GM21619 (cell line): ENCODE results near the gene FAU.
A peak's percentile ranks its signal among the peaks of the same experiment; 100 is the strongest.

ENCODE experiments used
- ATAC-seq: cut with Tn5 transposase; IDR thresholded peaks from one replicate; pipeline ENCODE4 v1.9.1; 2021; ENCODE audit not compliant: unreplicated experiment

Gene FAU

DNA sequence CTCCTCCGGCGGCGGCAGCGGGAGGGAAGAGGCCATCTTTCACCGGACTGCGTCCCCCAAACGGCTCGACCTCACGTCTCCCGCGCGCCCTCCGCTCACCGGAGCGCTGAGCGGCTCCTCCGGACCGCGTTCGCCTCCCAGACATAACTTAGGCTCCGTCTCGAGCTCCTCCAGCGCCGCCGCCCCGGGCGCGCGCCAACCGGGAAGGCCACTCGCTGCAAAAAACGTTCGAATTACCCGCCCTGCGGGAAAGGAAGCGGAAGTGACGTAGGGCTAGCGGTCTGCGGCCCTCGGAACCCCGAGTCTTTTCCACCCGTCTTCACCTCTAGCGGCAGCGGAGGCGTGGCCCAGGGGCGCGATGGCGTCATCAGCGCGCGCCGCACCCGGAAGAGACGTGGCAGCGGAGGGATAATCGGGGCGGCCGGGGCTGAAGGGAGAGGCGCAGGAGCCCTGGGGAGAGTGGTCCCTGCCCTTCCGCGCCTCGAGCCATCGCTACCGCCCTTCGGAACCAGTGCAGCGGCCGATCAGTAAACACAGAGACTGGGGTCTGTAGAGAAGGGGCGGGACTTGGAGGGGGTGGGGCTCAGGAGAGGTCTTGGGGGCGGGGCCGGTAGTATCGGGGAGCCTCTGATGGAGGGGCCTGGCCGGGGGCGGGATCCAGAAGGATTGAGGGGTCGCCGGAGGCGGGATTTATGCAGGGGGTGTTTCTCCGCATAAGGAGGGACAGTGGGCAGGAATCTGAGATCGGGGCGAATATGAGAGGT lies 37.9 kb downstream of the FAU start, which contains the start of the genes CDCA5 and ZFPL1:
Gene CDCA5 (minus strand): TSS at position 207 of the 764 bp plus-strand sequence. CDS start 62 bp downstream, at position 145.
Gene ZFPL1 (plus strand): TSS at position 389 of the 764 bp plus-strand sequence. CDS start 477 bp downstream, outside the sequence.
- ATAC-seq: peak; percentile 73

- peak; percentile 8 for ATAC-seq
Observed at GRCh38 chr11:65083134-65083833, 38.6 kb downstream of the FAU start.

- no peak for ATAC-seq
Observed at GRCh38 chr11:65078786-65079342, 43.1 kb downstream of the FAU start.

GRCh38 chr11:65078151-65078550 lies 43.8 kb downstream of the FAU start:
- no peak for ATAC-seq

DNA sequence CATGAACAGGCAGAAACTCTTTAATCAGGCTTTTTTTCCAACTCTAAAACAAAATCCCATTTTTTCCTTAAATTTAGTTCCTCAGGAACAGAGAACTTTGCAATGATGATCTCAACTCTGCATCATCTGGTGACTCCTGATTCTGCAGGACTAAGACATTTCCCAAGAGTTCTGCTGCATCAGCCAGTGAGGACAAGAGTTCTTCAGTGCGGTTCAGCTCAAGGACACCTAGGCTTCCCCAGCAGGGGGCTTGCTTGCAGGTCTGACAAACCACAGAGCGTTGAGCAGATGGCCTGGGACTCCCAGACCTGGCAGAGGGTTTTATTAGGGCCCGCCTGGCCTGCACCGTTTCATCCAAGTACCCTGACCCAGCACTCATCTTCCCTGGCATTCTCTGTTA lies 44.5 kb downstream of the FAU start:
- no peak for ATAC-seq

DNA sequence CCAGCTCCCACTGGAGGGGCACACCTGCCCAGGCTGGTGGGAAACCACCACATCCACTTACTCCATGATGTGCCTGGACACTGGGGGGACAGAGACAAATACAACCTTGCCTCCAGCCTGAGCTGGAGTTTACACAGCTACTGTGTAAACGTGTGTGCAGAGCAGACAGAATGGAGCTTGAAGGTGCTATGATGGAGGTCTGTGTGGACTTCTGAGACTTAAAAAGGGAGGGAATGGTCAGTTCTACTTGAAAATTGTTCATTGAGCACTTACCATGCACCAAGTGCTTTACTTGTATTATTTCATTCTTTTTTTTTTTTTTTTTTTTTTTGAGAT lies 49.3 kb downstream of the FAU start:
- no peak for ATAC-seq

DNA sequence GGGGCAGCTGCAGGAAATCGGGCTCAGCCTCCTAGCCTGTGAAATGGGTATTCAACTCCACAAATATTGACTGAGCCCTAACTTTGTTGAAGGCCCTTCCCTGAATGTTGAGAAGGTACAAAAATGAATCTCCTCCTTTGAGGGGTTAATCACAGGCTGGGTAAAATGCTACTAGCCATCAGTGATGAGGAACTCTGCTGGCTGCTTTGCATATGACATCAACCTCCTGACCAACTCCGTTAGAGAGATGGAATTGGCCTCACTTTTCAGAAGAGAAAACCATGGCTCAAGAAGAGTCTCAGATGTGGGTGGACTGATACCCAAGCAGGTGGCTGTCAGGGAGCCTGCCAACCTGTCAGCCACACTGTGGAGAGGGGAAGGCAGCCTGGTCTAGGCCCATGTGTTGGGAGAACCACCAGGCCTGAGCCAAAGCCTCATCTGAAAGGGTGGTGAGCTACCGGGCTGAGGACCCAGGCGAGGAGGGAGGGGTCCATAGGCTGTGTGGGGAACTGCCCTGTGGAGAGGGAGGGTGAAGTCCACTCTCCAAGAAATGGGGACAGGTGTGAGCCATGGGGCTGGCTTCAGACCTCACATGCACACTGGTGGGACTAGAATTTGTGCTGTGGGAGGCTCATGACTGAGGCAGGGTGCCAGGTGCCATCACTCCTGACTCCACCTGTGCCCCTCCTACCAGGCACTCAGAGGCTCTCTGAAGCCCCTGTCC lies 49.9 kb downstream of the FAU start:
- ATAC-seq: no peak
